Osteoblast (primary cell): Measurements from ENCODE around the gene PRR29. TPM values are rescaled to one million over a fixed set of nuclear protein-coding genes. Genes with fewer than 3 reads are reported as not detected.
"Not testable (repeated sequence)": the region's sequence is repeated elsewhere in the genome, so short reads cannot be mapped to it uniquely, and the experiment has no call there.

Experiments
- DNase-seq: peaks from one replicate; pipeline ENCODE4 v3.0.0; 2011; ENCODE audit warnings: low spot score, mixed read lengths; ENCODE audit not compliant: insufficient read length; ENCODE audit errors: missing footprints
- H2AFZ ChIP-seq: 2 replicates; pipeline ENCODE4 v1.6.0; 2011; ENCODE audit warnings: mild to moderate bottlenecking, low read length
- H3K27ac ChIP-seq: 2 replicates; pipeline ENCODE4 v1.5.1; 2011; ENCODE audit warnings: mild to moderate bottlenecking, low read depth, low read length, moderate library complexity
- H3K27me3 ChIP-seq: 2 replicates; pipeline ENCODE4 v1.6.0; 2012; ENCODE audit warnings: mild to moderate bottlenecking, control low read depth, inconsistent platforms, low read length, moderate library complexity; ENCODE audit not compliant: insufficient read depth
- H3K36me3 ChIP-seq: 2 replicates; pipeline ENCODE4 v1.5.1; 2011; ENCODE audit warnings: mild to moderate bottlenecking, low read length, control low read depth, moderate library complexity; ENCODE audit not compliant: insufficient read depth
- H3K4me1 ChIP-seq: 2 replicates; pipeline ENCODE4 v1.5.1; 2011; ENCODE audit warnings: mild to moderate bottlenecking, low read length, control low read depth, moderate library complexity; ENCODE audit not compliant: insufficient read depth
- H3K4me2 ChIP-seq: 2 replicates; pipeline ENCODE4 v1.6.0; 2011; ENCODE audit warnings: mild to moderate bottlenecking, low read length; ENCODE audit not compliant: insufficient read depth
- H3K4me3 ChIP-seq: fragments of 200-600 bp; sonication (generic); 3 replicates; pipeline ENCODE4 v1.5.1; 2012; ENCODE audit warnings: mild to moderate bottlenecking, low read length, inconsistent platforms; ENCODE audit not compliant: insufficient read depth
- H3K79me2 ChIP-seq: 2 replicates; pipeline ENCODE4 v1.6.0; 2012; ENCODE audit warnings: mild to moderate bottlenecking, low read length, control low read depth, inconsistent platforms; ENCODE audit not compliant: insufficient read depth
- H3K9me3 ChIP-seq: 2 replicates; pipeline ENCODE4 v1.5.1; 2011; ENCODE audit warnings: low read depth, low read length, control low read depth
- H4K20me1 ChIP-seq: 2 replicates; pipeline ENCODE4 v1.6.0; 2012; ENCODE audit warnings: mild to moderate bottlenecking, low read length, control low read depth; ENCODE audit not compliant: insufficient read depth
- CTCF ChIP-seq: IDR thresholded peaks from 2 replicates; pipeline ENCODE4 v1.5.1; 2011; ENCODE audit warnings: mild to moderate bottlenecking, low read depth, low read length, moderate library complexity; ENCODE audit errors: extremely low read depth
- total RNA-seq: library from RNA; depleted of rRNA; stranded (reverse); fragments of >200 nt; gene quantifications from 2 replicates; pipeline ENCODE4 v1.2.3, GENCODE V29; 2012

Gene PRR29
- total RNA-seq, 1 donor, result 0.36 TPM

GRCh38 chr17:63974594-63975192, 23.5 kb upstream of the PRR29 start:
- no peaks in the 10 kb centered on the region for H3K36me3 ChIP-seq
- no peak overlapping the region for H2AFZ ChIP-seq
- peak; percentile 96 for DNase-seq
- H3K4me2 ChIP-seq, result peak overlapping the region; percentile 52
- TF ChIP-seq CTCF, result no peak
- H3K79me2 ChIP-seq, result no peaks in the 10 kb centered on the region
- H3K27me3 ChIP-seq, result peaks cover 8% of the 10 kb centered on the region
- H3K4me3 ChIP-seq, result no peak overlapping the region
- H3K27ac ChIP-seq, result no peak overlapping the region
- peaks cover 3% of the 10 kb centered on the region for H4K20me1 ChIP-seq
- peaks cover 13% of the 10 kb centered on the region for H3K4me1 ChIP-seq
- no peaks in the 10 kb centered on the region for H3K9me3 ChIP-seq

GRCh38 chr17:63975541-63976092, 22.5 kb upstream of the PRR29 start:
- H3K27ac ChIP-seq, result no peak overlapping the region
- H3K9me3 ChIP-seq, result no peaks in the 10 kb centered on the region
- H3K4me2 ChIP-seq, result no peak overlapping the region
- H4K20me1 ChIP-seq, result peaks cover 3% of the 10 kb centered on the region
- DNase-seq, result peak; percentile 48
- H2AFZ ChIP-seq, result no peak overlapping the region
- peaks cover 3% of the 10 kb centered on the region for H3K27me3 ChIP-seq
- TF ChIP-seq CTCF, result no peak
- H3K4me1 ChIP-seq, result peaks cover 13% of the 10 kb centered on the region
- no peak overlapping the region for H3K4me3 ChIP-seq
- no peaks in the 10 kb centered on the region for H3K36me3 ChIP-seq
- H3K79me2 ChIP-seq, result no peaks in the 10 kb centered on the region

- H3K4me1 ChIP-seq, result peaks cover 13% of the 10 kb centered on the region
- peaks cover 1% of the 10 kb centered on the region for H3K9me3 ChIP-seq
- peaks cover 3% of the 10 kb centered on the region for H4K20me1 ChIP-seq
- no peak for TF ChIP-seq CTCF
- H3K4me3 ChIP-seq, result no peak overlapping the region
- no peak overlapping the region for H3K4me2 ChIP-seq
- peaks cover 3% of the 10 kb centered on the region for H3K27me3 ChIP-seq
- H3K79me2 ChIP-seq, result no peaks in the 10 kb centered on the region
- no peaks in the 10 kb centered on the region for H3K36me3 ChIP-seq
- H3K27ac ChIP-seq, result no peak overlapping the region
- H2AFZ ChIP-seq, result no peak overlapping the region
- no peak for DNase-seq
Observed at GRCh38 chr17:63976702-63977101, 21.4 kb upstream of the PRR29 start.

GRCh38 chr17:63978272-63979200, 19.6 kb upstream of the PRR29 start:
- Histone ChIP-seq H3K4me3 (no peak overlapping the region), H3K4me1 (peaks cover 13% of the 10 kb centered on the region), H3K79me2 (no peaks in the 10 kb centered on the region), H3K9me3 (peaks cover 4% of the 10 kb centered on the region), H2AFZ (no peak overlapping the region), H3K27ac (no peak overlapping the region), H3K4me2 (no peak overlapping the region), H3K27me3 (peaks cover 3% of the 10 kb centered on the region), H4K20me1 (peaks cover 3% of the 10 kb centered on the region), H3K36me3 (no peaks in the 10 kb centered on the region)
- DNase-seq, result peak; percentile 81
- TF ChIP-seq CTCF, result no peak

- not testable (repeated sequence) for H3K79me2 ChIP-seq, H3K27me3 ChIP-seq, H2AFZ ChIP-seq, H3K9me3 ChIP-seq, H3K27ac ChIP-seq, H3K4me2 ChIP-seq, DNase-seq, H3K4me3 ChIP-seq, H4K20me1 ChIP-seq, H3K36me3 ChIP-seq
- peaks cover 12% of the 10 kb centered on the region for H3K4me1 ChIP-seq
Observed at GRCh38 chr17:63982641-63983040, 15.5 kb upstream of the PRR29 start.
